CD4-positive, alpha-beta T cell treated with Interleukin-4 for 4 hours (primary cell): ENCODE data around the gene DAPK1.

Experiments used
- DNase-seq: peaks from one replicate; pipeline ENCODE4 v3.0.0-alpha.2; 2020

The DAPK1 gene

GRCh38 chr9:87698069-87698809, 200.6 kb downstream of the DAPK1 start:
- DNase-seq = no peak

GRCh38 chr9:87699835-87700234, 202.2 kb downstream of the DAPK1 start:
- DNase-seq = no peak

DNA sequence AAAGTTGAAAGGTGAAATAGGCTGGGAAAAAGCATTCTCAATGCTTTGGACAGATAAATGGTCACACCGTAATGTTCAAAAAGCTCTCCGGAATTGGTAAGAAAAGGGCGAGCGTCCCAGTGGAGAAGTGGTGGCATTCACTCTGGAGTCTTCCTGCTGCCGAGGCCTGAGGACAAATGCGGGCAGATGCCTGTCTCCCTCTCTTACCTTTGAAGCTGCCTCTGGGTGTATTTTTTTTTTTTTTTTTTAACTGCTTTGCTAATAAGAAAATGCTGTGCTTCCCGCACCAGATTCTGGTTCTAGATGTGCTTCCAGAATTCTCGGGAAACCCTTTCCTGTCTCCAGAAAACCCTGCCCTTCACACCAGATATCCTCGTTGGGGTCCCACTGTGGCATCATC, 203.8 kb downstream of the DAPK1 start:
- no peak for DNase-seq

GRCh38 chr9:87701931-87702421, 204.3 kb downstream of the DAPK1 start:
- DNase-seq = no peak

DNA sequence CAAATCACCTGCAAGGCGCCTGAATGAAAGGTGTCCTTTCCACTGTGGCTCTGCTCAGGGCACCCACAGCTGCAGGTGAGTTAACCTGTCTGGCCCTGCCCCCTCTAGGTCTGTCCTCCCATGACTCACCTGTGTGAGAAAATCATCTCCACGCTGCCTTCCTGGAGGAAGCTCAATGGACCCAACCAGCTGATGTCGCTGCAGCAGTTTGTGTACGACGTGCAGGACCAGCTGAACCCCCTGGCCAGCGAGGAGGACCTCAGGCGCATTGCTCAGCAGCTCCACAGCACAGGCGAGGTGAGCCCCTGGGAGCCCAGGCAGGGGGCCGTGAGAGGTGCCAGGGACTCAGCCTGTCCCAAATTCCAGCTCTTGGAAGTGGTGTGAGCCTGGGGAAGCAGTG, 205.3 kb downstream of the DAPK1 start:
- DNase-seq = no peak

DNA sequence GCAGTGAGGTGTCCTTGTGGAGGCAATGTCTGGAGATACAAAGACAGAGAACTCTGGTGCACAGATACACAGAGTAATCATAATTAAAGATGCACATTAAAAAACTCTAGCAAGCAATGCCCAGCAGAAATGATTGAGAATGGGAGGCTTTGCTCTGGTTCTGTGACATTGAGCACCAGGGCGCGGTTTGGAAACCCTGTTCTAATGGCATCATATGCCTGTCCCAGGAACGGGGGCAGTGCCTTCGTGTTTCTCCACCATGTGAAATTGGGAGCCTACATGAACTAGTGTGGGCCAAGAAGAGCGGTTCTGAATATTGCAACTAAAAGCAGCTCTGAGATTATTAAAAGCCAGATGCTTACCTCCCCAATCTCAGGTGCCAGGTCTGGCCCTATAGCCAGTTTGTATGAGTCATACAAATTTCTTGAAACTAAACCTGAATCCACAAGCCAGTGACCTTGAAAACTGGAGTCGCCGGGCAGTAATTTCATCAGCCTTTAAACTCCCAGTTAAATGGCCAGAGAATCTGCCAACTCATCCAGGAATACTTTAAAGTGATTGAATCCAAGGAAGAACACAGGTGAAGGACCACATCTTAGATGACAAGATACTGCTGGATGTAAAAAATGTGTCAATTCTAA, 206.1 kb downstream of the DAPK1 start:
- no peak for DNase-seq

GRCh38 chr9:87704342-87704741, 206.7 kb downstream of the DAPK1 start:
- no peak for DNase-seq

DNA sequence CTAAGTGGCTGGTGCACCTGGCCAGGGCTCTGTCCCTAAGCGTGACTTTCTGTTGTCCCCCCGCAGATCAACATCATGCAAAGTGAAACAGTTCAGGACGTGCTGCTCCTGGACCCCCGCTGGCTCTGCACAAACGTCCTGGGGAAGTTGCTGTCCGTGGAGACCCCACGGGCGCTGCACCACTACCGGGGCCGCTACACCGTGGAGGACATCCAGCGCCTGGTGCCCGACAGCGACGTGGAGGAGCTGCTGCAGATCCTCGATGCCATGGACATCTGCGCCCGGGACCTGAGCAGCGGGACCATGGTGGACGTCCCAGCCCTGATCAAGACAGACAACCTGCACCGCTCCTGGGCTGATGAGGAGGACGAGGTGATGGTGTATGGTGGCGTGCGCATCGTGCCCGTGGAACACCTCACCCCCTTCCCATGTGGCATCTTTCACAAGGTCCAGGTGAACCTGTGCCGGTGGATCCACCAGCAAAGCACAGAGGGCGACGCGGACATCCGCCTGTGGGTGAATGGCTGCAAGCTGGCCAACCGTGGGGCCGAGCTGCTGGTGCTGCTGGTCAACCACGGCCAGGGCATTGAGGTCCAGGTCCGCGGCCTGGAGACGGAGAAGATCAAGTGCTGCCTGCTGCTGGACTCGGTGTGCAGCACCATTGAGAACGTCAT, 208.5 kb downstream of the DAPK1 start:
- DNase-seq = no peak

GRCh38 chr9:87707805-87708506, 210.3 kb downstream of the DAPK1 start:
- DNase-seq = no peak

- no peak for DNase-seq
Measured at GRCh38 chr9:87708546-87708945, 210.9 kb downstream of the DAPK1 start.

DNA sequence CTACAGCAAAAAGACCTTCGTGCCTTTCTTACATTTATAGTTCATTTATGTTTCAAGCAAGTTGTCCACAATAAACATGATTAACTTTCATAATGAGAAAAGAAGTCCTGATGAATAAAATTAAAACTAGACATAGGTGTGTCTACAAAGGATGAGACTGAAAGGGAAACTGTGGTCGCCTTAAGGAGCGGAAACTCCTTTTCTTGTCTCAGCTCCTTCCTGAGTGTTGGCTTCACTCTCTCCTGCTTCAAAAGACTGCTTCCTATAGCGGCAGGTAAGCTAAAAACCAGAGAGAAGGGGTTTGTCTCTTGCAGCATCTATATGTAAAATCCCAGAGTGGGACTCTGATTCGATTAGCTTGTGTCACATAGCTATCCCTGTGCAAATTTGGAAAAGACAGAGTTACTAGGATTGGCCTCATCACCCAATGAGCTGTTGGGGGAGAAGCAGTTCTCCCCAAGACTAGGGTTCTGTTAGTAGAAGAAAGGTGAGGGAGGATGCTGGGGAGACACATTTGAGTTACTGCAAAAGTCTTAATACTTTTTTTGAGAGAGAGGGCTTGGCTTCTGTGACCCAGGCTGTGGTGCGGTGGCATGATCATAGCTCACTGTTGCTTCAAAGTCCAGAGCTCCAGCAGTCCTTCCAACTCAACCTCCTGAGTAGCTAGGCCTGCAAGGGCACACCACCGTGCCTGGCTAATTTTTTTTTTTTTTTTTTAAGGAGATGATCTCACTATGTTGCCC, 211.5 kb downstream of the DAPK1 start:
- peak; percentile 44 for DNase-seq

- DNase-seq = no peak
Measured at GRCh38 chr9:87710443-87710842, 212.8 kb downstream of the DAPK1 start.

DNA sequence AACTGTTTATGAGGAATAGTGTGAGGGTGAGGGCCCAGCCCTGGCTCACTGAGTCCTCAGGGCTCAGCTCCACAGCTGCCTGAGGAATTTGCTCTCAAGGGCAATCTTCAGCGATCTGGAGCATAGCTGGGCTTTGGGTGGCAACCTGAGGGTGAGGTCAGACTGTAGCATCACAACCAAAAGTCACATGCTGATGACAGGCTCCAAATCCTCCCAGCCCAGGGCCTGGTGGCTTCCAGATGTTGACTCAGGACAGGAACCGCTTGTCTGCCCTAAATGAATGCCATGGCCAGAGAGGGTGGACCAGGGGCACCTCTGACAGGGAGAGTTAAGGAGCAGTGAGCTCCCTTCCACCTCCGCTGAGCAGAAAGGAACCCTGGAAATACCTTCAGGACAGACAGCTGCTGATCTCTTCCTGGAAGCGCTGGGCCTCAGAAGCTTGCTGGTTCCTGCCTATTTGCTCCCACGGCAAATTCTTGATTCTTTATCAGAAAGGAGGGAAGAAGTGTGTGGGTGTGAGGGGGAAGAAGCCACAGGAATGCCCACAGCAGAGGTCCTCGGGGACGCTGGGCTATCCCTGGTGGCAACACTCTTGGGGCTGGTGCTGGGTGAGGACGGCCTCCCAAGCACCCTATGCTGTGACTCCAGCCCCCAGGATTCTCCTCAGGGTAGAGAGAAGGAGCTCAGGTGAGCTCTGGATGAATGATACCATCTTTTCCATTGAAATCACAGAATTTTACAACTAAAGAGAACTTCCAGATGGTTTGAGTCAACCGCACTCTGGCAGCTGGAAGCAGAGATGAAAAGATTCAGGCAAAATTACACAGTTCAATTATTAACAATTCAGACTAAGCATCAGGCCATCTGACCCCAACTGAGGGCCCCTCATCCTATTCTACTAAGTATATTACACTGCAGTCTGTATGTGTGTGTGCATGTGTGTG, 214.5 kb downstream of the DAPK1 start:
- DNase-seq = no peak

GRCh38 chr9:87712801-87713277, 215.2 kb downstream of the DAPK1 start:
- no peak for DNase-seq

- no peak for DNase-seq
Measured at GRCh38 chr9:87713278-87713987, 215.8 kb downstream of the DAPK1 start.

DNA sequence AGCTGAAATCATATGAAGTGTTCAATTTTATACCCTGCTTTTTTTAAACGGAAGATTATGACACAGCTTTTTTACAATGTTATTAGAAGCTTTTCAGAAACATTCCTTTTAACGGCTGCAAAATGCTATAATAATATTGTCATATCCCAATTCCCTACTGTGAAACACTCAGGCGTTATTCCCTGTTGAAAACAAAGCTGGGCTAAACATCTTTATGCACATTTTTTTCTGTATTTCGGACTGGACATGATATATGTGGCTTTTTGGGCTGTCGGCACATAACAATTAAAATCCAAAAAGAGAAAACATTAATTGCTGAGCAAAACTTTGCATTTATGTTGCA, 216.3 kb downstream of the DAPK1 start:
- no peak for DNase-seq

DNA sequence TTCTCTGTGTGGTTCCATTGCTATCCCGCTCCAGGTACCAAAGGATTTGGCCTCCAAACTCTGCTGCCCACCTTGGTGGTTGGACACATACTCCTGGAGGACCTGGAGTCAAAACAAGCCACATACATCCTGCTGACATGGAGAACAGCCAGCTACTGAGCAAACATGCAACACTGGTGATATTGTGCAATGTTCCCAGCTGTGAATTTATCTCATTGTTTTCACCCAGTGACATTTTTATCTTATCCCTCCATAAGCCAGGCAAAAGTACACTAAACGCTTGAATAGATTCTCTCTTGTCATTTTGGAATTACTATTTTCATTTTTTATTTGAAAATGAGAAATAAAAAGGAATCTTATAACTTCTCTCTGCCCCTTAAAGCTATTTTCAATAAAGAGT, 217.2 kb downstream of the DAPK1 start:
- DNase-seq = no peak

DNA sequence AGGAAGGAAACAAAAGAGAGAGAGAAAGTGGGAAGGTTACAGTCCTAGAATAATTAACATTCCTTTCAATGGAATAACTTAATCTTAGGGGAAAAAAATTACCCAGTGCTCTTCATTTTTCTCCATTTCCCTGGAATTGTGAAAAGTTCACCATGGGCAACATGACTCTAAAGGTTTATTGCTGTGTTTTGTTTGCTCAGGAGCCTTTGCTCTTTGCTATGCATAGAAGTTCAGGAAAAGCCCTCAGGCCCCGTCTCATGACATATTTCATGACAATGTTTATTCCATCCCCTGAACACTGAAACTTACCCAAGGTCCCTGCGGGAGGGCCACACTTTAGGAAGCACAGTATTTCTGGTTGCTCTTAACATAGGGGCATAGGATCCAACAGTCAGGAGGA, 218.5 kb downstream of the DAPK1 start:
- DNase-seq = no peak

GRCh38 chr9:87717456-87717855, 219.8 kb downstream of the DAPK1 start:
- DNase-seq = no peak

DNA sequence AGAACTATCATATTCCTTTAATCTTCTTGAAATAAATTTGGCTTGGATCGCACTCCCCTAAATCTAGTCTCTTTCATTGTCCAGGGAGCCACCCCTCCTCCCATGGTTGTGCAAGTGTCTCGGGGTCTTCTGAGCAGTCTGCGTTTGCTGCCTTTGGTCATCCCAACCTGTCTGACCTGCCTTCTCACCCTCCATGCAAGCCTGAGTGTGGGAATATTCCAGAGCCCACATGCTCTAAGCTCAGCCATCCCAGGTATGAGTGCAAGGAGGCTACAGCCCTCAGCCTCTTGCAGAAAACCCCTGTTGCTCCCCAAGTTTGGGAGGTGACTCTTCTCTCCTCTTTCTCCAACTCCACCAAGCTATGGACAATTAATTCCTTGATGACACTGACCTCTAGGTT, 220.6 kb downstream of the DAPK1 start:
- DNase-seq = no peak
